Chondrocyte (in vitro differentiated cells): ENCODE results near the gene COL4A2. TPM values are rescaled to one million over a fixed set of nuclear protein-coding genes. Genes with fewer than 3 reads are reported as not detected.

Source experiments
- DNase-seq: peaks from one replicate; pipeline ENCODE4 v3.0.0; 2021; ENCODE audit warnings: mixed read lengths, low spot score
- H3K27ac Mint-ChIP-seq: one replicate; pipeline ENCODE4 v1.8.0; 2021; ENCODE audit warnings: mild to moderate bottlenecking, moderate library complexity, mixed read lengths; ENCODE audit not compliant: unreplicated experiment
- H3K27me3 Mint-ChIP-seq: 2 replicates; pipeline ENCODE4 v1.8.0; 2021; ENCODE audit warnings: low read depth, mixed read lengths
- H3K36me3 Mint-ChIP-seq: 2 replicates; pipeline ENCODE4 v1.8.0; 2021; ENCODE audit warnings: low read depth, mixed read lengths
- H3K4me1 Mint-ChIP-seq: 2 replicates; pipeline ENCODE4 v1.8.0; 2021; ENCODE audit warnings: low read depth, mild to moderate bottlenecking, mixed read lengths
- H3K4me3 Mint-ChIP-seq: one replicate; pipeline ENCODE4 v1.8.0; 2021; ENCODE audit warnings: mild to moderate bottlenecking, moderate library complexity, mixed read lengths; ENCODE audit not compliant: unreplicated experiment
- H3K9me3 Mint-ChIP-seq: 2 replicates; pipeline ENCODE4 v1.8.0; 2021; ENCODE audit warnings: low read depth, mixed read lengths
- CTCF ChIP-seq: fragments of 200-600 bp; sonication (generic); IDR thresholded peaks from 2 replicates; pipeline ENCODE4 v1.5.0; 2021; ENCODE audit warnings: antibody characterized with exemption, mild to moderate bottlenecking, moderate library complexity
- total RNA-seq: library from RNA; stranded (reverse); gene quantifications from 3 replicates; pipeline ENCODE4 v1.2.1, GENCODE V29; 2021

The COL4A2 gene
- total RNA-seq, 1 donor from 2014 or later: 2,366 TPM

GRCh38 chr13:110521946-110522345 lies 214.9 kb downstream of the COL4A2 start:
- no peak for DNase-seq
- H3K27ac Mint-ChIP-seq: peak overlapping the region; percentile 90
- peaks cover 86% of the 10 kb centered on the region for H3K4me1 Mint-ChIP-seq
- H3K9me3 Mint-ChIP-seq: no peaks in the 10 kb centered on the region
- no peaks in the 10 kb centered on the region for H3K27me3 Mint-ChIP-seq
- no peak overlapping the region for H3K4me3 Mint-ChIP-seq
- no peak for TF ChIP-seq CTCF
- no peaks in the 10 kb centered on the region for H3K36me3 Mint-ChIP-seq

- Mint-ChIP-seq H3K4me3 (no peak overlapping the region), H3K4me1 (peaks cover 88% of the 10 kb centered on the region), H3K27ac (peak overlapping the region; percentile 79), H3K27me3 (no peaks in the 10 kb centered on the region), H3K36me3 (no peaks in the 10 kb centered on the region), H3K9me3 (no peaks in the 10 kb centered on the region)
- TF ChIP-seq CTCF: no peak
- DNase-seq: no peak
These were observed 215.6 kb downstream of the COL4A2 start for GRCh38 chr13:110522721-110523120.

- Mint-ChIP-seq H3K4me1 (peaks cover 88% of the 10 kb centered on the region), H3K27ac (peak overlapping the region; percentile 79), H3K9me3 (no peaks in the 10 kb centered on the region), H3K36me3 (no peaks in the 10 kb centered on the region), H3K4me3 (no peak overlapping the region), H3K27me3 (no peaks in the 10 kb centered on the region)
- no peak for DNase-seq
- no peak for TF ChIP-seq CTCF
These were observed 216.1 kb downstream of the COL4A2 start for GRCh38 chr13:110523180-110523579.

- Mint-ChIP-seq H3K27ac (peak overlapping the region; percentile 87), H3K27me3 (no peaks in the 10 kb centered on the region), H3K4me1 (peaks cover 91% of the 10 kb centered on the region), H3K9me3 (no peaks in the 10 kb centered on the region), H3K4me3 (no peak overlapping the region), H3K36me3 (no peaks in the 10 kb centered on the region)
- DNase-seq: no peak
- no peak for TF ChIP-seq CTCF
These were observed 216.9 kb downstream of the COL4A2 start for GRCh38 chr13:110523838-110524540.

GRCh38 chr13:110524541-110525257 lies 217.6 kb downstream of the COL4A2 start:
- Mint-ChIP-seq H3K4me1 (peaks cover 95% of the 10 kb centered on the region), H3K27me3 (no peaks in the 10 kb centered on the region), H3K36me3 (no peaks in the 10 kb centered on the region), H3K9me3 (no peaks in the 10 kb centered on the region), H3K27ac (peak overlapping the region; percentile 87), H3K4me3 (no peak overlapping the region)
- no peak for TF ChIP-seq CTCF
- DNase-seq: no peak
